NCI-H2227 (cell line): Measurements from ENCODE around the gene SLC12A8.
A peak's percentile ranks its signal among the peaks of the same experiment; 100 is the strongest.

Experiments
- DNase-seq: peaks from one replicate; lab custom pipeline; 2025; ENCODE audit not compliant: unreplicated experiment; lab: John Stamatoyannopoulos, UW

The SLC12A8 gene

DNA sequence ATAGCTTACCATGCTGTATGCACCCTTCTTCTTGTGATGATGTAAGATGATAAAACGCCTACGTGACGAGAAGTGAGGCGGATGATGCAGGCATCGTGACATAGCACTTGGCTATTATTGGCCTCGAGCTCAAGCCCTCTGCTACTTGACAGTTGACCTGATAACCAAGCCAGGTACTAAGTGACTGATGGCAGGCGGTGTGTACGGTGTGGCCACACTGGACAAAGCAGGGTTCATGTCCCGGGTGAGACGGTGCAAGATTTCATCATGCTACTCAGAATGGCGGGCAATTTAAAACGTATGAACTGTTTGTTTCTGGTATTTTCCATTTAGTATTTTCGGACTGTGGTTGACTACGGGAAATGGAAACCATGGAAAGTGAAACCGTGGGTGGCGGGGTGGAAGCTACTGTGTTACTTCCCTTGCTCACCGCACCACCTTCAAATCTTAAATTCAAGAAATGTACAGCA, 57.7 kb downstream of the SLC12A8 start:
- DNase-seq, result no peak

DNA sequence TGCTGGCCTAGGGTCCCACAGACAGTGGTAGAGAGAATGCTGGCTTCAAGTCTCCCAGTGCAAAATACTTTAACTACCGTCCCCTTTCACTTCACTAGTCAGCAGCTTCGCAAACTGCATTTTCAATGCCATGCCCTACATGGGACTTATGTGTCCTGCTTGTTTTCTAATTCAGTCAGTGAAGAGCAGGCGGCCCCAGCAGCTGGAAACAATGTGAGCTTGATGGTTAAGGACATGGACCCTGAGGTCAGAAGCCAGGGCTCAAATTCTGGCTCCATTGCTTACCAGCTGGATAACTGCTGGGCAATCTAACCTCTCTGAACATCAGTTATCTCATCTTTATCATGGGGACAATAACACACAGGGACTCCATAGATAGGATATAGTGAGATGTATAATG, 58.4 kb downstream of the SLC12A8 start:
- no peak for DNase-seq

DNA sequence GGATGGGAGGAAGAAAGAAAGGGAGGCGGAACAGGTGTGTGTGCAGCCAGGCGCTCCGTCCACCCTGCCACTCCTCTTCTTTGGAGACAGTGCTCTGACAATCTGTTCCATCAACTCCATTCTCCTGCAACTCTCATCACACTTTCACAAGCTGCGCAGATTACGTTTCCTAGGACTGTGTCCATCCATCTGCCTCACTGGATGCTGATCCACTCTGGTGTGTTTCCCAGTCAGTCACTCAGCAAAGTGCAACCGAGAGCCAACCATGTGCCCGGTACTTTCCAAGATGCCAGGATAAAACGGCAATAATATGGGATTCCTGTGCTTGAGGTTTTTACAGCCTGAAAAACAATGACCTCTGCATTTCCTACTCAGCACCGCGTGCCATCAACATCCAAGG, 59.6 kb downstream of the SLC12A8 start:
- DNase-seq, result no peak

DNA sequence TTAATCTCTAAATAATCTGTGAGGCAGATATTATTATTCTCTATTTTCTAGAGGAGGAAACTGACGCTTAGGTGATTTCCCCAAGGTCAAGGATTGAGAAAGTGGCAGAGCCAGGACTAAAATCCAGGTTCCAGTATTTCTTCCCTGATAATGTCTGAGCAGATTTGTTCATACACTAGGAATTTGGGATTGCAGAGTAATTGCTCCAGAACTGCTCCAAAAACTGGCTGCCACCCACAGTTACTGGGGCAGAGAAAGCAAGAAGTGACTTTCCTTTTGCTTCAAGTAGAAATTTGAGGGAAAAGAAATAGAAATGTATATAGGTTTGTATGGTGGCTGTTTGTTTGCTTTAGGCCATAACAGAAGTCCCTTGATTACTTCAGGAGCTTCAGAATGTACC, 60.6 kb downstream of the SLC12A8 start:
- no peak for DNase-seq

DNA sequence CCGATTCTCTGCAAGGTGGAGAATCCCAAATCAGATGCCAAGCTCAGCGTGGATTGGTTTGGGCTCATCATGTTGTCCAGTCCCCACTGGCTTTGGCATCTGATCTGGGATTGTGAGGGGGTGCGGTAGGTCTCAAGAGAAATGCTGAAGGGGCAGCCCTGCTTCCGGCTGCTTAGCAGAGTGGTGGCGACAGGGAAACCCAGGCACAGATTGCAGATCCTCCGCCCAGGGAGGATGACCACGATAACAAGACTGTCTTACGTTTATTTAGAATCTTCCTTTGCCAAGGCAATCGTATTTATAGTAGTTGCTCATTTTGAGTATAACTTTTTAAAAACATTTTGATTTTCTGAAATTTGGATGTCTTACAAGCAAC, 61.1 kb downstream of the SLC12A8 start:
- no peak for DNase-seq

DNA sequence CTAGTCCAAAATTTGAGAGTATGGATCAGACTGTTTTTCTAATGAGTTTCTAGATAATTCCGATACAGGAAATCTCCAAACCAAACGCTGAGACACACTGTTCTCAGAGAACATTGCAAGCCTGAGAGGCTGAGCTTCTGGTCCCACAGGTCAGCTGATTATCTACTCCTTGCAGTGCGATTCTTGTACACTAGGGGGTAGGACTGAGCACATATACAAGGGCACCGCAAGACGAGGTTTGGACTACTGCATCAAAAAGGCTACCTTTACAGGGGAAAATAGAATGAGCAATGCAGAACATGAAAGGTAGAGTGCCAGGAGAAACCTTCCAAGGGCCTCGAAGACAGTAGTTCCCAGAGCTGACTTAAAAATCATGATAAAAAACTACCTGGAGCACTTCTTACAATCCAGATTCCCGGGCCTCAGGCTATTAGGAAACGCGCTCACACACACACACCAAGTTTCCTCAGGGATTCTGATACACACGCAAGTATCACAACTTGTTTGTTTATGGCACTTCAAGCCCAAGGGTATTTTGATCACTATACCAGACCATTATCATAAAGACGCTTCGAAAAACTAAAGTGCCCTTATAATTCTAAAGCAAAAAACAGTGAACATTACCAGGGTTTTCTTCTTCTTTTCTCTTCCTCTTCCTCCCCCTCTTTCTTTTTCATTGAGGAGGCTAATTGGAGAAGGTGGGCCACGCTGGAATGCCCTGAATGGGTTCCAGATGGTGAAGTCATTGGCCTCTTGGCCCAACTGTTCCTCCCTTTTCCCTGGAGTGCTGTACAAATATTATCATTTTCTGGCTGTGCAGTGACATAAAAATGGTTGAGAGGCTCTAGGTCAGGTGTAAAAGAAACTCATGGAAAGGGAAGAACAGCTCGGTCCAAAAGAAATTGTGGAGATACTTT, 61.8 kb downstream of the SLC12A8 start:
- peak; percentile 5 for DNase-seq

DNA sequence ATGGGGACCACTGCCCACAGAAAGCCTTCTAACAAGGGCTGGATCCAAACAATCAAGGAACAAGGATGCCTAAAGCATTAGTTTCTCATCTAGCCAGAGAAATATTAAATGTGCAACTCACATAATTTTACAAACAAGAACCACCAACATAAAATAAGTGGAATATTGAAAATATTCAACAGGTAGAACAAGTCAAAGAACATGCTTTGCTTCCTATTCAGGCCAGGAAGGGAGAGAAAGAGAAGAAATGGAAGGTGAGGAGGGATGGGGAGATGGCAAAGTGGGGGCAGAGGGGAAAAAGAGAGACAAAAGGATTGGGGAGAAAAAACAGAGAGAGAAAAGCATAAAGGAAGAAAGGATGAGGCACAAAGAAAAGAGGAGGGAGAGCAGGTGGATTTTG, 63.1 kb downstream of the SLC12A8 start:
- no peak for DNase-seq

DNA sequence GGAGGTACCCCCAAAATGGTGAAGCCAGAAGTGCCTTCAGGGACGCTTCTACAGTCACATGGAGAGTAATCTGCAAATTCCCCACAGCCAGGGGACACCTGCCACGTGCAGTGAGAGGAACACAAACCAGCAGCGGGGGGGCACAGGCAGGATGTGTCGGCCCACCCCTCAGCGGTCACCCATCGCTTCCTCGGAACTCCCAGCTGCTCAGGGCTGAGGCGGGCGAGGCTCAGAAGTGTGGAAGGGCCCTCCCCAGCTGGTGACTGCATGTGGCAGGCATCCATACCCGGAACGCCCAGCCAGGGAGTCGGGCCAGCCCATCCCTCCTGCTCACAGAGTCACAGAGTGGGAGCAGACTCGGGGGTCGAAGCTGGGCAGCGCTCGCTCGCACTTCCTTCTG, 63.7 kb downstream of the SLC12A8 start:
- no peak for DNase-seq

DNA sequence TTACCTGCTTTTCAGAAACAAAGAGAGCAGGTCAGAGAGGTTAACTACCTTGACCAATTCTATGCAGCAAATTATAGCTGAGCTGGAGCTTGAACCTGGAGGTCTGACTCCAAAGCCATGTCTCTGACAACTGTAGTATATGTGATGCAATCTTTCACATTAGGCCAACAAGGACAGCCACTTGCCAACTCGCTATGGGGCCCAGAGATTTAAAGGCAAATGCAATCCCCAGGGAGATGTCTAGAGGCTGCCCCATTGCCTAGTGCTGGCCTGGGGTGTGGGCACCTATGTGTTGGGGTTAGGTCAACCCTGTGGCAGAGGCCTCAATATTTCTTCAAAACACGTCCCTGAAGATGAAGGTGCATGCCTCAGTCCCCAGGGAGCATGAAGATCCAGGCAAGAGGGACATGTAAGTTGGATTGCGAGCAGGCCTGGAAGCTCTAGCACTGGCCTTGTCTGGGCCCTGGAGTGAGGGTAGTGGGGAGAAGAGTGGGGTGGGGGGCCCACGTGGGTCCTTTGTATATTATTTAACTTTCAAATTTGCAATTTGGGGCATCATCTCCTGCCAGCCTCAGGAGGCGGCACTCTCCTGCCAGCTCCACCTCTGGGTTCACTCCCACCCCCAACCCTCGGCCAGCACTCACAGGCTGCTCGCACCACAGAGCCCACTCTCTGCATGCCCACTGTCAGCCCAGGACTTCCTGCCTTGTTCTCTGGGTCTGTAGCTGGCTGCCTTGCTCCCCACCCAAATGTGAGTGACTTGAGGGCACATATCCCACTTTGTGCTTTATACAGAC, 64.3 kb downstream of the SLC12A8 start:
- no peak for DNase-seq

DNA sequence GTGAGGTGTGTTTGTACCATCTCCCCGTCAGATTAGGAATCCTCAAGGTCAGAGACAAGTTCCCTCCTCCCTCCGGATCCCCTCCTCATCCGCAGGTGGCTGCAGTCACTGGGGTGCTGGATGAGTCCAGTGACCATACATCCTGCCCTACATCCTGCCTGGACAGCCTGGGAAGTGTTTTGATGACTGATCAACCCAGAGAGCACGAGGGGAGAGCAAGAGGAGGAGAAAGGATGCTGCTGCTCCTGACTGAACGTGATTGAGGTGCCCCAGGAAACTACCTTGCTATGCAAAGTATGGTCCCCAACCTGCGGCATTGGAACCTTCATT, 65.1 kb downstream of the SLC12A8 start:
- no peak for DNase-seq

DNA sequence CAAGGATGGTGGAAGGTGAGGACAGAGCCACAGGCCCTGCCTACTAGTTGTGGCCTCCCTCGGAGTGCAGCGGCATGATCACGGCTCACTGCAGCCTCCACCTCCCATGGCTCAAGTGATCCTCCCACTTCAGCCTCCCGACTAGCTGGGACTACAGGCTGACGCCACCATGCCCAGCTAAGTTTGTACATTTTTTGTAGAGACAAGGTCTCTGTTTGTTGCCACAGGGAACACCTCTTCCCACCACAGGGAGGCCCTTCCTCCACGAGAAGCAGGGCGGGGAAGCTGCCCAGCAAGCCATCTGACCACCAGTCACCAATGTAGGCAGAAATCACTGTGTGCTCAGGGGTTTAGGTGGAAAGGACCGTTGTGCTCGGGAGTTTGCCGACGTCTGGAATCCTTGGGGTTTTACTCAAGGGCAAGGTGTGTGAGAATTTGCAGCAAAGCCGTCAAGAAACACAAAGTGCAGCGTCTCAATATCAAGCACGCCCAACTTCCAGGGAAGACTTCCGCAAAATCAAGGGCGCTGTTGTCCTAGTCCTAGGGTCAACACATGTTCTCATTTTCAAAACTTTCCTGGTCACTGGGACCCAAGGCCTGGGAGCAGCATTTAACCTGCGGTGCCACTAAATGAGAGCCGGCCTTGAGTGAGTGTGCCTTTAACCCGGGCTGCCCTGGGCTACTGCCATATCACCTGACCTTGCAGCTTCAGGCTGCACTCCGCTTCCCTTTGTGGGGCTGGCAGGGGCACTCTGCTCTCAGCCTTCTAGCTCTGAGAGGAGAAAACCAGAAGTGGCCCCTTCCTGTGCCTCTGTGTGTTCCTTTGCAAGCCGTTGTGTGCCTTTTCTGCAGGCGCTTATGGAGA, 65.7 kb downstream of the SLC12A8 start:
- no peak for DNase-seq

DNA sequence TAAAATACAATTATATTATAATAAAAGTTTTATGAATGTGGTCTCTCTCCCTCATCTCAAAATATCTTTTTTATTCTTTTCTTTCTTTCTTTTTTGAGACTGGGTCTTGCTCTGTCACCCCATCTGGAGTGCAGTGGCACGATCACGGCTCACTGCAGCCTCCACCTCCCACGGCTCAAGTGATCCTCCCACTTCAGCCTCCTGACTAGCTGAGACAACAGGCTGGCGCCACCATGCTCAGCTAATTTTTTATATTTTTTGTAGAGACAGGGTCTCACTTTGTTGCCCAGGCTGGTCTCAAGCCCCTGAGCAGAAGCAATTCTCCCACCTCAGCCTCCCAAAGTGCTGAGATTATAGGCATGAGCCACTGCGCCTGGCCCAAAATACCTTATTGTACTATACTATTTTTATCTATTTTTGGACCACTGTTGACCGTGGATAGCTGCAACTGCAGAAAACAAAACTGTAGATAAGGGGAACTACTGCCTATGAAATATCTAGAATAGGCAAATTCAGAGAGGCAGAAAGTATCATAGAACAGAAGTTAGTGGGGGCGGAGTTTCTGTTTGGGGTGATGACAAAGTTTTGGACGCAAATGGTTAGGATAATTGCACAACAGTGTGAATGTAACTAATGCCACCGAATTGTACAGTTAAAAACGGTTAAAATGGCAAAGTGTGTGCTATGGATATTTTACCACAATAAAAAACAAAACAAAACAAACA, 66.6 kb downstream of the SLC12A8 start:
- no peak for DNase-seq

DNA sequence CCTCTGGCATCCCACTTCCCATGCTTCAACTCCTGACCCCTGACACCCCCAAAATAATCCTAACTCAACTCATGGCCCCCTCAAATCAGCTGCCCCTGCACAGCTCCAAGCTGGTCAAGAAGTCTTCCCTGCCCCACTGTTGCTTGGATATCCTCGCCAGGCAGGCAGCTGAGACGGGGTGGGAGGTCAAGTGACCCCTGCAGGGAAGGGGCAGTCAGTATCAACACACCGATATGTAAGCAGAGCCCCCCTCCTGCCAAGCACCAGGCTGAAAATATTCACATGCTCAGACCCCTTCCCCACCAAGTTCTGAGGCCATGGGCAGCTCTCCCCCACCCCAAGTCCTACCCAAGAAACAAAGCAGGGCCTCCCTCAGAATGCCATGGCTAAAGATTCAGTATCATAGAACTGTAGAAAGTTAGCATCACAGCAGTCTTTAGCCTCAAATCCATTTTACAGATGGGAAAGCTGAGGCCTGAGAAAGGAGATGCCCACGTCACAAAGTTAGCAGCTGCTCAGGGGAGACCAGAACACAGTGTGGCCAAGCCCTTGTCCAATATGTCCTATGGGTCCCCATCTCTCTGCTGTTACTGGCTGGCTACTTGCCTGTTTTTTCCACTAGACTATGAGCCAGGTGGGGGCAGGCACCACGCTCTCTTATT, 67.8 kb downstream of the SLC12A8 start:
- DNase-seq, result no peak

DNA sequence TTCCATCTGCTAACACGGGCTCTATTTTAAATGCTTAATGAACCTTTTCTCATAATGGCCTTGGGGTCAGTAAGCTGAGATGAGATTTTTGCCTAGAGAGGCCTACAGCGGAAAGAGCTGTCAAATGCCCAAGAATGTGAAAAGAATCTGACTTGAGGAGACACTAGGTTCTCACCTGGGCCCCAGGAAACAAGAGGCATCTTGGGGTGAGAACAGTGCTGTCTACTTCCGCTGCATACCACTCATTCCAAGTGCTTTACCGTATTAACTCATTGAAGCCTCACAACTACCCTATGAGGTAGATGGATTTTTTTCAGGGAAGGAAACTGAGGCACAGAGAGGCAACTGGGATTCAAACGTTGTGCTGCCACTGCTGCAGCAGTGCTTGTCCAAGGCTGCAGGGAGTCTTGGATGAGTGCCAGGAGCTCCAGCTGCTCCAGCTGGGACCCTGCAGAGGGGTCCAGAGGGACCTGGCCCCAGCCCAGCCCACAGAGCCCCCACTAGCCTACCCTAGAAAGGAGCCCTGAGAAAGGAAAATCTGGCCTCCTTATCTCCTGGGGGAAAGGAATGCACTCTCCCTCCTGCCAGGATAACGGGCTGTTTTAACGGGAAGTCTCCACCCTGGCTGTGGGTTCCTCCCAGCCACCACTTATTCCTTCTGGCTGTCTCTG, 68.4 kb downstream of the SLC12A8 start:
- DNase-seq, result no peak

DNA sequence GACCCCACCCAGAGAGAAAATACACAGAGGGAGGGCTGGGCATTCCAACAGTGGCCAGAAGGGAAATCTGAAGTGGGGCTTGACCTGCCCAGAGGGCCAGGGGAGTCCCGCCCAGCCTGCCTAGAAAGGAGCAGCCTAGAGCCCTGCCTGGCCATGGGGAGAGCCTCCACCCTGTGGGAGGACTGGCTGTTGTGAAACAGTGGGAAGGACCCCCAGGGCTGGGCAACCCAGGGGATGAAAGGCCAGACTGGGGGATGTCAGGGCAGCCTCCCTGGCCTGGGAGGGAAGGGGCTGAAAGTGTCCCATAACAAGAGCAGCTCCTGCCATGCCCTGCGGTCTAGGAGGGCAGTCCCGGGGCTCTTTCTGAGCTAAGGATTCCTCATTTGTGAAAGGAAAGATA, 69.0 kb downstream of the SLC12A8 start:
- no peak for DNase-seq

DNA sequence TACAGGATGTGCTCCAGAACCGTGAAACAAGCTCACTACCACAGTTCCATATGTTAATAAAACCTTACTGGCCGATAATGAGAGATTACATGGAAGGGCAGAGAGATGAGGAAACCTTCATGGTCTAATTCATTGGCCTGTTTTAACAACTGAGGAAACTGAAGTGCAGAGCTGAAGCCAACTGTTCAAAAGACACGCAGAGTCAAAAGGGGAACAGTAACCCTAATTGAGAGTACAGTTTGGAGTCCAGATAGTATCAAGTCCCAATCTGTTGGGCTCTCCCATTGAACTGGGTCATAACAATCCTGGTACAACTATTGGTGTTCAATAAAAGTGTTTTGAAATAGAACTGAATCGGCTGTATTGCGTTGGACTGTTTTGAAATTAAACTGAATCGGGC, 69.6 kb downstream of the SLC12A8 start:
- DNase-seq, result no peak

DNA sequence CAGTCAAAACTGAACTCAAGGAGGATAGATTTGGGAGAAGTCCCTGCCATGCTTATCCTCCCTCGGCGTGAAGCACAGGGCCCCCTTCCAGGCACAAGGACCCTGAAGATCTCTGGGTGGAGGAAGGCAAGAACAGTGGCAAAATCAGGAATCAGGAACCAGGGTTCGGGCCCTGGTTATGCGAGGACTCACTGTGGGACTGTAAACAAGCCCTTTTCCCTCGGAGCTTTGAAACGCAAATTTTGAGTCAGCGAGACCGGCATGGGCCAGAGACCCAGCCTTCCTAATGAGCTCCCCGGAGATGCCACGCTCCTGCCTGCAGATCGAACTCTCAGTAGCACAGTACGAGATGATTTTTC, 70.1 kb downstream of the SLC12A8 start:
- DNase-seq, result no peak

DNA sequence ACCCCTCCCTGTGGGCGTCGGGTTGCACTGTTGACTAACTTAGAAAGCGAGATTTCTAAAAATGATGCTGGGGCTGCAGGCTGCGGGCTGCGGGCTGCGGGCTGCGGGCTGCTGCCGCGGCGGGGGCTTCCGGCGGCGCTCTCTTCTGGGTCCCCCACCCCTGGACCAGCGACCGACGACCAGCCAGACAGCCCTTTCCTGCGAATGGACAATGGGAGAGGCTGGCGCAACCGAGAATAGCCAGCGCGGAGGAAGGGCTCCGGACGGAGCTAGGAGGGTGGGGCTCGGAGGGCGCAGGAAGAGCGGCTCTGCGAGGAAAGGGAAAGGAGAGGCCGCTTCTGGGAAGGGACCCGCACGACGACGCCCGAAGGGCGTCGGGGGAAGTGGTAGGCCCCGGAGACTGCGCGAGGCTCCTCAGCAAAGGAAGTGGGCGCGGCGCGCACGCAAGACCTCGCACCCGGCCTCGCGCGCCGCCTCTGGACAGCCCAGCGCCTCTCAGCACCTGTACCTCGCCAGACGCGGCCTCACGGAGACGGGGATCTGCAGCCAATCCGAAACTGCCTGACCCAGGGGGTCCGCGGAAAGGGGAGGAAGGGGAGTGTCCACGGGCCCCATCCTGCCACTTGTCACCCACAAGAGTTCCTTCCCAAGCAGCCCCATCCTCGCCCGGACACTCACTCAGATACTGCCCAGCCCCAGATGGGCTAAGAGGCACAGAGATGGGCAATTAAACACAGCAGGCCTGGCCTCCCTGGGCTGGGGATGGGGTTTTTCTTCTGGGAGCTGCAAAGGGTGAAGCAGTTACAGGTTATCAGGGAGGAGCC, 70.7 kb downstream of the SLC12A8 start:
- DNase-seq, result peak; percentile 68
